NCI-H2081 (cell line): Measurements from ENCODE around the gene DPP6.
"Not testable (repeated sequence)": the region's sequence is repeated elsewhere in the genome, so short reads cannot be mapped to it uniquely, and the experiment has no call there.

Experiments
- DNase-seq, 2 experiments: peaks; one replicate each; lab custom pipeline; 2025; lab: John Stamatoyannopoulos, UW

DPP6 gene

DNA sequence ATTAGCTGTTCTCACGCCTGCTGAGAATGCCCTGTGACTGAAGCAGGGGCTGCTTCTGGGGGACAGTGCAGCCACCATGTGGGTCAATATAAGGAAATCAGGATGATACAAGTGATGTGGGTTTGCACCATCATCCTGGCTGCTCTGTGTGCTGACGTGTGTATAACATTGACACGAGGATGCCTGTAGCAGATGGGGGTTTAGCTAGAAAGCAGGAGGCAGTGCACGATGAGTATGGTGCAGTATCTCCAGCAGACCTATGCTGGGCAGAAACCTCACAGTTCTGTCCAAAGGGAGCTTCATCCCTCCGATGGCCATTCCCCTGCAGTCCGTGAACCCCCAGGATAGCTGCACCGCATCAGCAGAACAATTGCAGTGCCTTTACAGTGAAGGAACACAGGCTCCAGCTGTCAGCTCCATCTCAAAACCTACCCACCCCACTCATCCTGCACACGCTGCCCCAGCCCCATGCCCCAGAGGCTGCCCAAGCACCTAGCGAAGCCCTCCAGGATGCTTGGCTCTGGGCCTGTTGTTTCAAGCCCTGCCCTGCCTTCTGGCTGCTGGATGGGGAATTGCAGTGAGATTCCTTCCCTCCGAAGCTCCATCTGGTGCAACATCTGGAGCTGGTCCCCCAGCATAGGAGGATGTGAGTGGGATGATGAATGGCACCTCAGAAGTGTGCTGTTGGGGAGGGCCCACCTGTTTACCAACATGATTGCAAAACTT lies 96.8 kb downstream of the DPP6 start:
- DNase-seq = not testable (repeated sequence)

DNA sequence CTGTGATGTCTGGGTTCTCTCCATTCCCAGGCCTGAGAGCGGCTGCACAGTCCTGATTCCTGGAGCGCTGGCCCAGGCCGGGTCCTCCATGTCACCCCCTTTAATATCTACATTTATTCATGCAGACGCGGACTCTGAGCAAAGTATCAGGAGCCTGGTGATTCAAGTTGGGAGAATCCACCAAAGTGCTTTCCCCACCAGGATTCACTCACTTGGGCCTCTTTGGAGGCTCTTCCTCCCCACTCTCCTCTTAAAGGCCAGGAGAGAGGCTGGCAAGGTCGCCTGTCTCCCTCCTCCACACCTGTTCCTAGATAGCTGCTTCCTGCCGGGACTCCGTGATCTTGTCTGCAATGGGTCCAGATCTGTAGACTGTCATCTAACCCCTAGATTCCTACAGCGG lies 98.5 kb downstream of the DPP6 start:
- not testable (repeated sequence) for DNase-seq

GRCh38 chr7:154151306-154151705 lies 99.1 kb downstream of the DPP6 start:
- not testable (repeated sequence) for DNase-seq

DNA sequence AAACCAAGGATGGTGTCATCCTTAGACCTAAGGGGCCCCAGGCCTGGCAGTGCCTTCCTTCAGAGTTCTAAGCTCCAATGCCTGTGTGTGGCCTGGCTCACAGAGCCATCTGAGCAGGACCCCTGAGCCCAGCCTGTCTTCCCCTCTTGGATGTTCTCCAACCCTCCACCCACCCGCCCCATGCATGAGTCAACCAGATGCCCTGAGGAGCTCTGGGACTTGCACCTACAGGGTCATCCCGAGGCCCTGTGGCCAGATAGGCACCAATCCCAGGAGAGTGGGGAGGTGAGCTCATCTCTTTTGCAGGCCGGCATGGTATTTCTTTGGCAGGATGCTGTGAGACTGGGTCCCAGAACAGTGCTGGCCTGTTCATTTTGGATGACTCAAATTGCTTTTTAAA lies 103.7 kb downstream of the DPP6 start:
- DNase-seq = not testable (repeated sequence)

- DNase-seq = not testable (repeated sequence)
Observed at GRCh38 chr7:154162921-154163320, 110.7 kb downstream of the DPP6 start.

- not testable (repeated sequence) for DNase-seq
Observed at GRCh38 chr7:154163642-154164041, 111.4 kb downstream of the DPP6 start.

DNA sequence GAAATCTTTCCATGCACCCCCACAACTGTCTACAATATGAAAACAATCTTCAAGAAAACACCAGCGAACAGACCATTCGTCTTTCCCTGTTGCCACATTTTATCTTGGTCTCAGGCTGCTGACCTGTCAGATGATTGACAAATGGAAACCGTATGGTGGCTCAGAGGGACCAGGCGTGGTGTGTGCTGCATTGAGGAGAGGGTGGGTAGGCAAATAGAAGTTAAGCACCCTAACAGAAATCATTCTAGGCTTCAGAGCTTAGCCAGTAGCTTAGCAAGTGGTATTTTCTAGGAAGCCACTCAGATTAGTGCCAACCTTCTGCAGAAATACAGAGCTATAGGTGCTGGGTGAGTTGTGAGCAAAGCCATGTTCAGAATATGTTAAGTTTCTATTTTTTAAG lies 114.9 kb downstream of the DPP6 start:
- no peak for DNase-seq

GRCh38 chr7:154167807-154168206 lies 115.6 kb downstream of the DPP6 start:
- DNase-seq = no peak

DNA sequence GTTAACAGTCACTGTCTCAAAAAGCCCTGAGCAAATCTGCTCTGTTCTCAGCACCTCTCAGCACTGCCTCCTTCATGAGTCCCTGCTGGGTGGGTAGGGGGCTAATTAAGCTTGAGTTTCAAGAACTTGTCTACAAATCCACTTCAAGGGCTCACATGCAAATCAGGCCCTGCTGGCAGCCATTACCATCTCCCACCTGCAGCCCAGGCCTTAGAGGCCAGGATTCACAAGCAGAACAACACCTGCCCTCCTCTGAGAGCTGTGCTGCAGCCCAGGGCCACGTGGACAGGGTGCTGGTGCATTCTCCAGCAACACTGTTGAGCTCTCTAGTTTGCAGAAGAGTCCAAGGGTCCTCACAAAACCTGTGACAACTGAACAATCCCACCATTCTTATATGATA lies 119.2 kb downstream of the DPP6 start:
- no peak for DNase-seq

DNA sequence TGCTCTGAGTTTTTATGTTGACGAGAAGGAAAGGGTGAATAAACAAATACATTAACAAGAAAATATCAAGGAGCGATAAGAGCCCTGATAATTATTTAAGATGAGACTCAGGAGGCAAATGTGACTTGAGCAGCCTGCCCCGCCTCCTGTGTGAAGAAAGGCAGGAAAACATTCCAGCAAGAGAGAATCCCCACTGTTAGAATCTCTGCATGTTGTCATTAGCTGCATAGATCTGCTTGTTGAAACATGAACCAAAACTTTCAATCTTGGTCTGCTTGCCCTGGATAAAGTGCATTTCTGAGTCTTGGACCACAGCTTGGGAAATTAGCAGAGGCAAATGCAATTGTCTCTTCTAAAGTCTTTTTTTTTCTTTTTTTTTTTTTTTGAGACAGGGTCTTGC lies 120.0 kb downstream of the DPP6 start:
- no peak for DNase-seq

DNA sequence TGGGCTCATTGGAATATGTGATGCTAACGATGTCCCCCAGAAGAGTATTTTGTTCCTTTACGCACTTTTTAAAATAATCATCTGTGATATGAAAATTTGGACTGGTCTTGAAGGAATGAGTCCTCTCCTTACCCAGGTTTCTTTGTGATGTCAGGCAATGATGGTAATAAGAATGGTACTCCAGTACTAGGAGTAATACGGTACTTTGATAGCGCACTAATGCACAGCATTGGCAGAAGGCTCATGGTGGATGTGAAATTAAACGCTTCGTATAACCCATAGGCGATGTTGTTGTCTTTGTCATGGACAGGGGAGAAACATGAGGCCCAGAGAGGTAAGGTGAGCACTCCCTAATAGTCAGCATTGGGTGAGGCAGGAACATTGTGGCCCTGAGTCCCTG lies 125.4 kb downstream of the DPP6 start:
- no peak for DNase-seq

DNA sequence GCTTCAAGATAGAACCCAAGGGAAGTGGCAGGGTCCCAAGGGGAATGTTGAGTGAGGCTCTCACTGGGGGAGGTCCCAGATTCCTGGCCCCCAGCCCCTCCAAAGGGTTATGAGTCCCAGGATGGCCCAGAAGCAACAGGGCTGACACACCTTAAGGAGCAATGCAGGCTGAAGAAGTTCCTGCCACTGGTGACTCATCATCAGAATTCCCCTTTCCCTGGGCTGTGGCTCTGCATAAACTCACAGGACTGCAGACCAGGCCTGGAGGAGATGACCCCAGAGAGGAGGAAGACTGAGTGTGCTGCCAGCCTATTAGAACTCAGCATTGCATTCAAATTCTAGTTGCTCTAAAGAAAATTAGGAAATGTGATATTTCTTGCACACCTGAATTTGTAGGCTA lies 126.7 kb downstream of the DPP6 start:
- DNase-seq = no peak

GRCh38 chr7:154183482-154183881 lies 131.3 kb downstream of the DPP6 start:
- no peak for DNase-seq

DNA sequence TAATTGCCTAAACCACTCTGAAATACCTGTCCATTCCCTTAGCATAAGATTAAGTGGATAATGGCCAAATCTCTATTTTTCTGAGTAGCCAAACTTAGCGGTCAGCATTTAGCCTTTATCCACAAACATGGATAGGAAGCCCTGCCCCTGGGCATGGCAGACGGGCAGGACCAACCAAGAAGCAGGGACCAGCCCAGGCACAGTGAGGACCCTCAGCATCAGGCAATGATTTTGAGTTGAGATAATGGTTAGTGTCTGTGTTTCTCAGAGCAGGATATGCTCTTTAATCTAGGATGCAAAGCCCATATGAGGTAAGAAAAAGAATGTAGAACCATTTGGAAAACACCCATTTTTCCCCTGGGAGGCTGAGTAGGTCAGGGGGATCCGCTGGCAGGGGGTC lies 131.7 kb downstream of the DPP6 start:
- no peak for DNase-seq

DNA sequence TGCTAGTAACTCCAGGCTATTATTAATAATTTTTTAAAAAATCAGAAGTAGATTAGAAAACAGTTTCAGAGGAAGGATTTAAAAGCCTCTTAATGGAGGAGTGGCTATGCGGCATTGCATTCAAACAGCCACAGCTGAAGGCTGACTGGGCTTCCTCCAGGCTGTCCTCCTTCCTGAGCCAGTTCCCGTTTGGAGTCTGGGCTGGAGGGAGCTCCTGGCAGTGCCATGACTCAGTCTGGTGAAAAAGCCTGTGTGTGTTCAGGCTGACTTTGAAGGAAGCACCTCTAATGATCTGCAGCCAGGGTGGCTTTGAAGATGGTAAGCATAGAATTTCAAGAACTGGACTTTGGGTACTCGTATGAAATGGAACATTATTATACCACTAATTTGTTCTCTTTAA lies 134.6 kb downstream of the DPP6 start:
- no peak for DNase-seq

DNA sequence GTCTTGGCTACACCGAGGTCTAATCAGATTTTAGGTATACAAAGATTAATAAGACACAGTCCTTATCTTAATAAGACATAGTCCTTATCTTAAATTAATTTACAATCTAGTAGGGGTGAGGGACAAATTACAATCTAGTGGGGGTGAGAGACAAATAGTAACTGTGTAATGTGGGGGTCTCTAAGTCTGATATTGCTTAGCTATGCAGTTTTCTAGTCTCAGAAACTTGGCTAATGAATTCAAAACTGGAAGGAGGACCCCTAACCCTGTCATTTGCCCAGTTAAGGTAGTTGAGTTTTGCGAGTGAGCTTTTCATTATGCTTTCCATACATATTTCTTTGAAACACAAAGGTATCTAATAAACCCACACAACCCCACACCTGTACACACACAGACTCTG lies 136.1 kb downstream of the DPP6 start:
- no peak for DNase-seq

- DNase-seq = no peak
Observed at GRCh38 chr7:154195266-154195665, 143.1 kb downstream of the DPP6 start.

GRCh38 chr7:154198481-154198880 lies 146.3 kb downstream of the DPP6 start:
- DNase-seq = no peak

- no peak for DNase-seq
Observed at GRCh38 chr7:154200241-154200640, 148.0 kb downstream of the DPP6 start.

GRCh38 chr7:154202002-154202401 lies 149.8 kb downstream of the DPP6 start:
- DNase-seq = no peak

GRCh38 chr7:154204046-154204445 lies 151.8 kb downstream of the DPP6 start:
- no peak for DNase-seq

- no peak for DNase-seq
Observed at GRCh38 chr7:154212861-154213260, 160.7 kb downstream of the DPP6 start.

- no peak for DNase-seq
Observed at GRCh38 chr7:154217688-154218340, 165.6 kb downstream of the DPP6 start.

DNA sequence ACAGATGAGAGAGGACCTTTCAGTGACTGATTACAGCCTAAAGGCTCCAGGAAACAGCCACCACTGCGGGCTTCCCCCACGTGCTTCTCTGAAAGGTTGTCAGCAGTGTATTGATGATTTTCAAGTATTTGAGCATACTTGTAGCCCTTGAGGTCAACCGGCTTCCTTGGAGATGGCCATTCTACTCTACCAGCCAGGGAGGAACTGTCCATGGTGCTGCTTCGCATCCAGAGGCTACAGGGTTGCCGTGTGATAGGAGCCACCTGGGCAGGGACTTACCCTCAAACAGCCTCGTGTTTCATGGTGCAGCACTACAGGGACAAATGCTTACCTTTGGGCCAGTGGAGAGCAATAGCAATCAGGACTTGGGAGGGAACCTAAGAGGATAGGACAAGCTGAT lies 179.5 kb downstream of the DPP6 start:
- DNase-seq = no peak
